ENCODE data around the gene EAF2. TPM values are rescaled to one million over a fixed set of nuclear protein-coding genes. Genes with fewer than 3 reads are reported as not detected.

The EAF2 gene
- total and polyA plus RNA-seq, 10 donors, result 24.9 to 60.6 (median 35.3) TPM

GRCh38 chr3:121916189-121916588, 81.2 kb downstream of the EAF2 start:
- peaks cover 0 to 99% (median 13%) of the 10 kb centered on the region in 6 donors for H3K36me3 ChIP-seq
- no peak for DNase-seq
- H3K27ac ChIP-seq, result no peak overlapping the region
- no peaks in the 10 kb centered on the region for H3K9me3 ChIP-seq
- H3K4me3 ChIP-seq, result no peak overlapping the region
- H3K27me3 ChIP-seq (replicated peaks in 1 of 7), result no peaks in the 10 kb centered on the region
- intact Hi-C loops (cut with DNase I; ENCODE audit: low total_unique reads), result no loop called here
- H3K4me1 ChIP-seq, result no peaks in the 10 kb centered on the region
- TF ChIP-seq CTCF (IDR thresholded peaks at IDR 0.05 in 8 of 11, conservative IDR thresholded peaks at IDR 0.05 in 3 of 11) (no peak), POLR2A (IDR thresholded peaks at IDR 0.05) (no peak), POLR2AphosphoS5 (IDR thresholded peaks at IDR 0.05) (no peak)

GRCh38 chr3:121918779-121919483, 83.9 kb downstream of the EAF2 start:
- Histone ChIP-seq H3K36me3 (peaks cover 0 to 99% (median 17%) of the 10 kb centered on the region in 6 donors), H3K27ac (no peak overlapping the region), H3K9me3 (no peaks in the 10 kb centered on the region), H3K27me3 (replicated peaks in 1 of 7) (no peaks in the 10 kb centered on the region), H3K4me3 (no peak overlapping the region), H3K4me1 (no peaks in the 10 kb centered on the region)
- 86 to 94% (median 90%) methylated on average over 19 of the region's 19 CpGs for WGBS, 5 donors
- intact Hi-C loops (cut with DNase I; ENCODE audit: low total_unique reads), result no loop called here
- DNase-seq, result no peak
- TF ChIP-seq POLR2A (IDR thresholded peaks at IDR 0.05), result no peak
- TF ChIP-seq POLR2AphosphoS5 (IDR thresholded peaks at IDR 0.05), result no peak
- TF ChIP-seq CTCF (IDR thresholded peaks at IDR 0.05 in 8 of 11, conservative IDR thresholded peaks at IDR 0.05 in 3 of 11), result no peak

GRCh38 chr3:121924734-121925133, 89.7 kb downstream of the EAF2 start:
- intact Hi-C loops (cut with DNase I; ENCODE audit: low total_unique reads), result no loop called here
- H3K27ac ChIP-seq, result no peak overlapping the region
- H3K27me3 ChIP-seq (replicated peaks in 1 of 7), result no peaks in the 10 kb centered on the region
- H3K36me3 ChIP-seq, result peaks cover 0 to 97% (median 29%) of the 10 kb centered on the region in 6 donors
- TF ChIP-seq POLR2AphosphoS5 (IDR thresholded peaks at IDR 0.05) (no peak), CTCF (IDR thresholded peaks at IDR 0.05 in 8 of 11, conservative IDR thresholded peaks at IDR 0.05 in 3 of 11) (no peak), POLR2A (IDR thresholded peaks at IDR 0.05) (no peak)
- 91 to 94% (median 94%) methylated on average over 3 of the region's 3 CpGs for WGBS, 5 donors
- H3K9me3 ChIP-seq, result no peaks in the 10 kb centered on the region
- no peak for DNase-seq
- H3K4me1 ChIP-seq, result no peaks in the 10 kb centered on the region
- no peak overlapping the region for H3K4me3 ChIP-seq

- WGBS, 5 donors, result 0 to 100% (median 95%) methylated on average over 1 of the region's 1 CpG
- Histone ChIP-seq H3K36me3 (peaks cover 0 to 98% (median 29%) of the 10 kb centered on the region in 6 donors), H3K27me3 (replicated peaks in 1 of 7) (no peaks in the 10 kb centered on the region), H3K9me3 (no peaks in the 10 kb centered on the region), H3K4me1 (no peaks in the 10 kb centered on the region), H3K27ac (no peak overlapping the region), H3K4me3 (no peak overlapping the region)
- no peak for DNase-seq
- intact Hi-C loops (cut with DNase I; ENCODE audit: low total_unique reads), result no loop called here
- no peak for TF ChIP-seq POLR2A (IDR thresholded peaks at IDR 0.05)
- TF ChIP-seq CTCF (IDR thresholded peaks at IDR 0.05 in 8 of 11, conservative IDR thresholded peaks at IDR 0.05 in 3 of 11), result no peak
- TF ChIP-seq POLR2AphosphoS5 (IDR thresholded peaks at IDR 0.05), result no peak
Observed at GRCh38 chr3:121926380-121926779, 91.4 kb downstream of the EAF2 start.

Other genes starting within 250 kb of the EAF2 start
- gene FBXO40, start 241.8 kb upstream of the EAF2 start, total RNA-seq, result not detected
- gene FBXO40, start 241.8 kb upstream of the EAF2 start, polyA plus RNA-seq, result not detected
- 100 to 1,000 TPM; 238 to 554 (median 467) TPM for gene HCLS1, start 174.3 kb upstream of the EAF2 start, total RNA-seq
- gene HCLS1, start 174.3 kb upstream of the EAF2 start, polyA plus RNA-seq, result 100 to 1,000 TPM; 207 to 244 (median 243) TPM
- 10 to 100 TPM; 41.7 to 87.0 (median 62.6) TPM for gene GOLGB1, start 85.5 kb upstream of the EAF2 start, total RNA-seq
- 10 to 100 TPM in 2 of 3 donors, 1 to 10 TPM in 1; 7.2 to 11.0 (median 10.5) TPM for gene GOLGB1, start 85.5 kb upstream of the EAF2 start, polyA plus RNA-seq
- gene IQCB1, start 149 bp upstream of the EAF2 start, total RNA-seq, result 10 to 100 TPM; 24.7 to 39.1 (median 27.2) TPM
- 10 to 100 TPM; 14.9 to 26.0 (median 18.6) TPM for gene IQCB1, start 149 bp upstream of the EAF2 start, polyA plus RNA-seq
- gene SLC15A2, start 59.2 kb downstream of the EAF2 start, total RNA-seq, result 10 to 100 TPM in 6 of 7 donors, 1 to 10 TPM in 1; 7.2 to 18.7 (median 13.2) TPM
- 1 to 10 TPM; 4.3 to 5.6 (median 4.7) TPM for gene SLC15A2, start 59.2 kb downstream of the EAF2 start, polyA plus RNA-seq
- 1 to 10 TPM in 5 of 7 donors, under 1 TPM in 2; 0.60 to 3.1 (median 1.2) TPM for gene ILDR1, start 187.0 kb downstream of the EAF2 start, total RNA-seq
- under 1 TPM; 0.26 to 0.86 (median 0.56) TPM for gene ILDR1, start 187.0 kb downstream of the EAF2 start, polyA plus RNA-seq
- 10 to 100 TPM; 19.5 to 41.8 (median 30.6) TPM for gene CD86, start 220.2 kb downstream of the EAF2 start, total RNA-seq
- 10 to 100 TPM in 2 of 3 donors, 1 to 10 TPM in 1; 9.8 to 13.7 (median 10.4) TPM for gene CD86, start 220.2 kb downstream of the EAF2 start, polyA plus RNA-seq